ENCODE measurements around the gene CARD19. TPM values are rescaled to one million over a fixed set of nuclear protein-coding genes. Genes with fewer than 3 reads are reported as not detected.
A peak's percentile ranks its signal among the peaks of the same experiment; 100 is the strongest.

The CARD19 gene
- total and polyA plus RNA-seq, 9 of the 15 experiments (the other 6 are each of a cell fraction or from before 2014, with no cell fraction given): 0.90 to 34.9 (median 14.6) TPM

DNA sequence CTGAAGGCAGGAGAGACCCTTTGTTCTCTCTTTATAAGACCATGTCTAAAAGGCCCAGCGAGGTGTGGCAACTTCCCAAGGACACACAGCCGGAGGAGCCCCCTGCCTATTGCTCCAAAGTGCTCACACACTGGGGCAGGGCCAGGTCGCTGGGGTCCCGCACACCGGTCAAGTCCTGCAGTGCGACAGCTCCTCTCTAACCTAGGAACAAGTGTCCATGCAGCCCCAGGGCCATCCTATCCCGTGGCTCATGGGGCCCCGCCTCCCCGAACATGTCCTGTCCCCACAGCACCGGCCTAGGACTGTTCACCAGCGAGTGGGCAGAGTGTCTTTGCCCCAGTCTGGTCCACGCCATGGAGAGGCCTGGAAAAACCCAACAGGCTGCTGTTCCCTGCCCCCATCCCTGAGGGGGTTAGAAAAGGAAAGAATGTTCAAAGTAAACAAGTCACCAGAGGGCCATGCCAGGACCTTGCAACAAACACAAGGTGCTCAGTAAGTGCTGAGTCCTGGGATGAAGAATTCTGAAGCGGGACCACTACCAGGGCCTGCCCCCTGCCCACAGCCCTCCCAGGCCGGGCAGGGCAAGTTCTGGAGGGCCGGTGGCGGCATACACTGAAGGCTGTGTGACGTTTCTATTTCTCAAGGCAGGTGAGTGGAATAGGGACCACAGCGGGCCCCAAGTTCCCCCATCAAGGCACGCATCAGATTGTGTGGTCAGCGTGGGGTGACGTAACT lies 37.1 kb downstream of the CARD19 start (continued):
- TF ChIP-seq, protein P1, sequence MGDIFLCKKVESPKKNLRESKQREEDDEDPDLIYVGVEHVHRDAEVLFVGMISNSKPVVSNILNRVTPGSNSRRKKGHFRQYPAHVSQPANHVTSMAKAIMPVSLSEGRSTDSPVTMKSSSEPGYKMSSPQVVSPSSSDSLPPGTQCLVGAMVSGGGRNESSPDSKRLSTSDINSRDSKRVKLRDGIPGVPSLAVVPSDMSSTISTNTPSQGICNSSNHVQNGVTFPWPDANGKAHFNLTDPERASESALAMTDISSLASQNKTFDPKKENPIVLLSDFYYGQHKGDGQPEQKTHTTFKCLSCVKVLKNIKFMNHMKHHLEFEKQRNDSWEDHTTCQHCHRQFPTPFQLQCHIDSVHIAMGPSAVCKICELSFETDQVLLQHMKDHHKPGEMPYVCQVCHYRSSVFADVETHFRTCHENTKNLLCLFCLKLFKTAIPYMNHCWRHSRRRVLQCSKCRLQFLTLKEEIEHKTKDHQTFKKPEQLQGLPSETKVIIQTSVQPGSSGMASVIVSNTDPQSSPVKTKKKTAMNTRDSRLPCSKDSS (IDR thresholded peaks at IDR 0.05; ENCODE audit: low read depth, partially characterized antibody): no peak
- no peak for TF ChIP-seq NR2C1 (IDR thresholded peaks at IDR 0.05)
- no peak for TF ChIP-seq NR2C1 (tag; IDR thresholded peaks at IDR 0.05)
- no peak for TF ChIP-seq ZNF263 (CRISPR knock-in tag; IDR thresholded peaks at IDR 0.05; ENCODE audit: borderline replicate concordance)
- TF ChIP-seq PTTG1 (tag; IDR thresholded peaks at IDR 0.05; ENCODE audit: low read depth): no peak
- TF ChIP-seq, protein P2, sequence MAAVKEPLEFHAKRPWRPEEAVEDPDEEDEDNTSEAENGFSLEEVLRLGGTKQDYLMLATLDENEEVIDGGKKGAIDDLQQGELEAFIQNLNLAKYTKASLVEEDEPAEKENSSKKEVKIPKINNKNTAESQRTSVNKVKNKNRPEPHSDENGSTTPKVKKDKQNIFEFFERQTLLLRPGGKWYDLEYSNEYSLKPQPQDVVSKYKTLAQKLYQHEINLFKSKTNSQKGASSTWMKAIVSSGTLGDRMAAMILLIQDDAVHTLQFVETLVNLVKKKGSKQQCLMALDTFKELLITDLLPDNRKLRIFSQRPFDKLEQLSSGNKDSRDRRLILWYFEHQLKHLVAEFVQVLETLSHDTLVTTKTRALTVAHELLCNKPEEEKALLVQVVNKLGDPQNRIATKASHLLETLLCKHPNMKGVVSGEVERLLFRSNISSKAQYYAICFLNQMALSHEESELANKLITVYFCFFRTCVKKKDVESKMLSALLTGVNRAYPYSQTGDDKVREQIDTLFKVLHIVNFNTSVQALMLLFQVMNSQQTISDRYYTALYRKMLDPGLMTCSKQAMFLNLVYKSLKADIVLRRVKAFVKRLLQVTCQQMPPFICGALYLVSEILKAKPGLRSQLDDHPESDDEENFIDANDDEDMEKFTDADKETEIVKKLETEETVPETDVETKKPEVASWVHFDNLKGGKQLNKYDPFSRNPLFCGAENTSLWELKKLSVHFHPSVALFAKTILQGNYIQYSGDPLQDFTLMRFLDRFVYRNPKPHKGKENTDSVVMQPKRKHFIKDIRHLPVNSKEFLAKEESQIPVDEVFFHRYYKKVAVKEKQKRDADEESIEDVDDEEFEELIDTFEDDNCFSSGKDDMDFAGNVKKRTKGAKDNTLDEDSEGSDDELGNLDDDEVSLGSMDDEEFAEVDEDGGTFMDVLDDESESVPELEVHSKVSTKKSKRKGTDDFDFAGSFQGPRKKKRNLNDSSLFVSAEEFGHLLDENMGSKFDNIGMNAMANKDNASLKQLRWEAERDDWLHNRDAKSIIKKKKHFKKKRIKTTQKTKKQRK (IDR thresholded peaks at IDR 0.05; ENCODE audit: borderline replicate concordance, low read depth, low read length): no peak
- no peak for TF ChIP-seq ZNF184 (CRISPR knock-in tag; IDR thresholded peaks at IDR 0.05)
- no peak for TF ChIP-seq NCOA6 (IDR thresholded peaks at IDR 0.05)
- TF ChIP-seq, protein P3, sequence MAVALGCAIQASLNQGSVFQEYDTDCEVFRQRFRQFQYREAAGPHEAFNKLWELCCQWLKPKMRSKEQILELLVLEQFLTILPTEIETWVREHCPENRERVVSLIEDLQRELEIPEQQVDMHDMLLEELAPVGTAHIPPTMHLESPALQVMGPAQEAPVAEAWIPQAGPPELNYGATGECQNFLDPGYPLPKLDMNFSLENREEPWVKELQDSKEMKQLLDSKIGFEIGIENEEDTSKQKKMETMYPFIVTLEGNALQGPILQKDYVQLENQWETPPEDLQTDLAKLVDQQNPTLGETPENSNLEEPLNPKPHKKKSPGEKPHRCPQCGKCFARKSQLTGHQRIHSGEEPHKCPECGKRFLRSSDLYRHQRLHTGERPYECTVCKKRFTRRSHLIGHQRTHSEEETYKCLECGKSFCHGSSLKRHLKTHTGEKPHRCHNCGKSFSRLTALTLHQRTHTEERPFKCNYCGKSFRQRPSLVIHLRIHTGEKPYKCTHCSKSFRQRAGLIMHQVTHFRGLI (CRISPR knock-in tag; IDR thresholded peaks at IDR 0.05): no peak
- 0 out of 2 replicates have a peak, but pooled peaks have one; percentile 27 for TF ChIP-seq SMARCA4 (IDR thresholded peaks at IDR 0.05)
- no peak for TF ChIP-seq HDAC1 (IDR thresholded peaks at IDR 0.05)
- TF ChIP-seq SMARCE1 (IDR thresholded peaks at IDR 0.05): peak; percentile 63
- TF ChIP-seq BCOR (IDR thresholded peaks at IDR 0.05): no peak
- no peak for TF ChIP-seq NFATC3 (IDR thresholded peaks at IDR 0.05)
- TF ChIP-seq ZNF384 (IDR thresholded peaks at IDR 0.05; ENCODE audit: low read depth, low read length): no peak
- TF ChIP-seq SUPT5H (IDR thresholded peaks at IDR 0.05): no peak
- no peak for TF ChIP-seq ILK (tag; IDR thresholded peaks at IDR 0.05; ENCODE audit: borderline replicate concordance, low read depth)
- TF ChIP-seq TAL1 (IDR thresholded peaks at IDR 0.05): no peak

All from K562 (cell line).